ENCODE measurements around the gene SERPINB3.

GRCh38 chr18:63617049-63617914, 44.4 kb downstream of the SERPINB3 start:
- TF ChIP-seq CTCF (IDR thresholded peaks at IDR 0.05; ENCODE audit: low read depth, low read length, poor library complexity, severe bottlenecking) (no peak), EZH2phosphoT487 (IDR thresholded peaks at IDR 0.05; ENCODE audit: borderline replicate concordance, low read length) (no peak)
